HepG2 (cell line): ENCODE measurements around the gene P2RY2. TPM values are rescaled to one million over a fixed set of nuclear protein-coding genes. Genes with fewer than 3 reads are reported as not detected.

Source experiments
- ATAC-seq: fragments of 200-7000 bp; cut with Tn5 transposase; 3 replicates; pipeline ENCODE4 v1.9.1; 2020; ENCODE audit warnings: mild to moderate bottlenecking, moderate library complexity
- BruUV-seq: library from RNA; stranded (reverse); fragments of 400-500 nt; replicated peaks from 2 replicates; lab custom pipeline; 2021; lab: Mats Ljungman, UMichigan
- CTCF ChIA-PET: fragments of 300-600 bp; formaldehyde crosslinking; extraction: SDS; loops from one replicate; lab custom pipeline; 2021; ENCODE audit warnings: low total read pairs, inconsistent platforms, low intra/inter-chr PET ratio; lab: Yijun Ruan, JAX
- POLR2A ChIA-PET: fragments of 350-600 bp; sonication (Branson Sonifier 250); formaldehyde crosslinking; loops from one replicate; lab custom pipeline; 2020; ENCODE audit warnings: antibody characterized with exemption, inconsistent platforms; lab: Yijun Ruan, JAX
- DNase-seq: peaks from one replicate; pipeline ENCODE4 v3.0.0-alpha.2; 2015; ENCODE audit warnings: low spot score
- FAIRE-seq: peaks from 3 replicates; lab custom pipeline; 2011; peaks lifted over from hg19 to GRCh38; lab: Jason Lieb, UNC
- H2AFZ ChIP-seq: one replicate; pipeline ENCODE4 v1.6.1; 2011; ENCODE audit warnings: low read length, inconsistent platforms
- H3K27ac ChIP-seq: fragments of 300-600 bp; 3 replicates; pipeline ENCODE4 v1.8.0; 2011; ENCODE audit warnings: mixed run types, mild to moderate bottlenecking, mixed read lengths, low read length, inconsistent platforms; ENCODE audit not compliant: insufficient read depth; ENCODE audit errors: extremely low read length
- H3K27me3 ChIP-seq, 2 experiments: fragments of 200-600 bp in 1 of 2; 2 replicates in 1 of 2; 3 replicates in 1 of 2; pipeline versions ENCODE4 v1.6.0 to v1.8.0; 2011; ENCODE audit warnings: low read length in 2 of 2, mild to moderate bottlenecking in 2 of 2, moderate library complexity in 2 of 2, inconsistent platforms in 1 of 2; ENCODE audit not compliant: insufficient read depth in 2 of 2, control insufficient read depth in 1 of 2
- H3K36me3 ChIP-seq, 2 experiments: fragments of 200-600 bp in 1 of 2; replicated peaks in 1 of 2; 2 replicates in 1 of 2; 3 replicates in 1 of 2; pipeline versions ENCODE4 v1.5.1 to v1.8.0; 2011; ENCODE audit warnings: low read length in 2 of 2, inconsistent platforms in 1 of 2; ENCODE audit not compliant: insufficient read depth in 2 of 2, control insufficient read depth in 1 of 2
- H3K4me1 ChIP-seq: 2 replicates; pipeline ENCODE4 v1.5.1; 2012; ENCODE audit warnings: low read length, inconsistent platforms; ENCODE audit not compliant: insufficient read depth
- H3K4me2 ChIP-seq: 2 replicates; pipeline ENCODE4 v1.6.0; 2011; ENCODE audit warnings: low read depth, low read length, inconsistent platforms
- H3K4me3 ChIP-seq, 3 experiments: fragments of 200-600 bp in 1 of 3; sonication (generic), shearing (Covaris generic) in 1 of 3; replicated peaks in 1 of 3; 2 replicates each; pipeline ENCODE4 v1.5.1; 2011 to 2016; ENCODE audit warnings: low read length in 3 of 3, inconsistent platforms in 2 of 3, low read depth in 2 of 3, mild to moderate bottlenecking in 2 of 3, control low read depth in 1 of 3, mixed read lengths in 1 of 3; ENCODE audit not compliant: insufficient read depth in 1 of 3
- H3K79me2 ChIP-seq: one replicate; pipeline ENCODE4 v1.6.1; 2011; ENCODE audit warnings: low read length, inconsistent platforms; ENCODE audit not compliant: insufficient read depth
- H3K9ac ChIP-seq: 2 replicates; pipeline ENCODE4 v1.6.0; 2011; ENCODE audit warnings: mild to moderate bottlenecking, low read depth, low read length, inconsistent platforms; ENCODE audit not compliant: insufficient read depth
- H3K9me3 ChIP-seq: 2 replicates; pipeline ENCODE4 v1.5.1; 2012; ENCODE audit warnings: mild to moderate bottlenecking, low read length
- H4K20me1 ChIP-seq: 2 replicates; pipeline ENCODE4 v1.6.0; 2011; ENCODE audit warnings: inconsistent platforms, mild to moderate bottlenecking, low read length, moderate library complexity; ENCODE audit not compliant: insufficient read depth
- CCAR2 ChIP-seq: fragments of 200-400 bp; formaldehyde crosslinking; optimal IDR thresholded peaks from 2 replicates; pipeline ENCODE3; 2018; ENCODE audit warnings: low read depth, mild to moderate bottlenecking, low read length, moderate library complexity
- DPF2 ChIP-seq: sonication (generic); formaldehyde crosslinking; IDR thresholded peaks from 2 replicates; pipeline ENCODE4 v1.4.0; 2020; ENCODE audit warnings: mild to moderate bottlenecking, low read depth, missing genetic modification reagents, borderline replicate concordance
- KAT7 ChIP-seq: IDR thresholded peaks from 2 replicates; pipeline ENCODE4 v1.6.1; 2018; ENCODE audit warnings: borderline replicate concordance, missing compliant biosample characterization
- MXI1 ChIP-seq: IDR thresholded peaks from 3 replicates; pipeline ENCODE4 v1.6.1; 2012; ENCODE audit warnings: low read depth, low read length, inconsistent platforms, borderline replicate concordance
- NCOA1 ChIP-seq: sonication (generic); formaldehyde crosslinking; IDR thresholded peaks from 2 replicates; pipeline ENCODE4 v1.9.0; 2021; ENCODE audit warnings: missing genetic modification reagents
- NFE2 ChIP-seq: sonication (generic); formaldehyde crosslinking; IDR thresholded peaks from 2 replicates; pipeline ENCODE4 v1.4.0; 2020; ENCODE audit warnings: missing genetic modification reagents
- SIX4 ChIP-seq: sonication (generic); formaldehyde crosslinking; IDR thresholded peaks from 2 replicates; pipeline ENCODE4 v1.4.0; 2020; ENCODE audit warnings: missing genetic modification reagents
- SOX5 ChIP-seq: IDR thresholded peaks from 2 replicates; pipeline ENCODE4 v1.6.1; 2016; ENCODE audit warnings: borderline replicate concordance
- SP1 ChIP-seq, 2 experiments: fragments of 450-650 bp in 1 of 2; sonication (generic) in 1 of 2; formaldehyde crosslinking in 1 of 2; IDR thresholded peaks; 2 replicates each; pipeline versions ENCODE4 v1.4.0 to v1.6.1; 2016 to 2020; ENCODE audit warnings: missing genetic modification reagents in 1 of 2
- TBX3 ChIP-seq: fragments of 450-650 bp; IDR thresholded peaks from 2 replicates; pipeline ENCODE4 v1.6.1; 2017; ENCODE audit warnings: antibody characterized with exemption, mild to moderate bottlenecking, inconsistent platforms, borderline replicate concordance
- TCF7 ChIP-seq: sonication (generic); IDR thresholded peaks from 2 replicates; pipeline ENCODE4 v1.6.1; 2016; ENCODE audit warnings: antibody characterized with exemption, low read depth
- ZBTB14 ChIP-seq: sonication (generic); formaldehyde crosslinking; IDR thresholded peaks from 2 replicates; pipeline ENCODE4 v1.4.0; 2020; ENCODE audit warnings: missing genetic modification reagents
- ZNF101 ChIP-seq: sonication (generic); formaldehyde crosslinking; IDR thresholded peaks from 2 replicates; pipeline ENCODE4 v1.4.0; 2020; ENCODE audit warnings: mild to moderate bottlenecking, low read depth, missing genetic modification reagents, borderline replicate concordance
- ZNF484 ChIP-seq: sonication (generic); formaldehyde crosslinking; IDR thresholded peaks from 2 replicates; pipeline ENCODE4 v1.5.1; 2020; ENCODE audit warnings: mild to moderate bottlenecking, low read depth, missing genetic modification reagents, borderline replicate concordance
- ZNF557 ChIP-seq: sonication (generic); formaldehyde crosslinking; IDR thresholded peaks from 2 replicates; pipeline ENCODE4 v1.4.0; 2020; ENCODE audit warnings: missing genetic modification reagents
- ZNF691 ChIP-seq: sonication (generic); formaldehyde crosslinking; IDR thresholded peaks from 2 replicates; pipeline ENCODE4 v1.4.0; 2020; ENCODE audit warnings: missing genetic modification reagents, low read depth, mild to moderate bottlenecking, borderline replicate concordance
- ZZZ3 ChIP-seq: sonication (generic); formaldehyde crosslinking; IDR thresholded peaks from 2 replicates; pipeline ENCODE4 v1.4.0; 2020; ENCODE audit warnings: missing genetic modification reagents, mild to moderate bottlenecking, borderline replicate concordance
- WGBS: methylation state at CpG from one replicate; pipeline ENCODE4 v1.1.6; 2017; ENCODE audit warnings: low lambda C conversion rate; 5-methylcytosine and 5-hydroxymethylcytosine counted together
- in situ Hi-C: cut with HindIII; loops from 2 replicates; pipeline ENCODE4 v1.10.0; 2017; ENCODE audit warnings: low pct_unique_long_range_greater_than_20kb; ENCODE audit not compliant: extremely low pct_ligation_motif_present
- intact Hi-C: fragments of 100-400 bp; cut with micrococcal nuclease; formaldehyde crosslinking; loops from one replicate; pipeline ENCODE4 v1.10.0; 2022; ENCODE audit not compliant: unreplicated experiment
- polyA plus RNA-seq, 8 experiments: library from polyadenylated mRNA; depleted of rRNA in 3 of 8; stranded (reverse) in 7 of 8; unstranded in 1 of 8; fragments of >200 nt; fragmentation: Illumina TruSeq in 4 of 8; extraction: Trizol in 4 of 8; gene quantifications; 2 replicates each; pipeline versions ENCODE4 v1.2.1 to v1.2.3, GENCODE V29; 2011 to 2016; ENCODE audit warnings: low read depth in 4 of 8, missing spikeins in 1 of 8, mixed read lengths in 1 of 8; ENCODE audit not compliant: insufficient read depth in 1 of 8
- total RNA-seq, 5 experiments: library from RNA; depleted of rRNA; stranded (reverse); fragments of >200 nt; fragmentation: Illumina TruSeq; extraction: Trizol; gene quantifications; 2 replicates each; pipeline ENCODE4 v1.2.3, GENCODE V29; 2016; ENCODE audit warnings: low read depth in 1 of 5
- TF ChIP-seq, protein P1 (sequence below): sonication (generic); IDR thresholded peaks from 2 replicates; pipeline ENCODE4 v1.6.1; 2016; ENCODE audit warnings: low read depth, borderline replicate concordance
- TF ChIP-seq, protein P2 (sequence below): IDR thresholded peaks from 2 replicates; pipeline ENCODE4 v1.6.1; 2012; ENCODE audit warnings: inconsistent platforms
- TF ChIP-seq, protein P3 (sequence below): IDR thresholded peaks from 2 replicates; pipeline ENCODE4 v1.6.1; 2018; ENCODE audit warnings: missing genetic modification reagents

The P2RY2 gene
- total and polyA plus RNA-seq, 2 of the 13 experiments (the other 11 are each of a cell fraction or from before 2014, with no cell fraction given), result 0.95 to 3.1 TPM

- H3K27ac ChIP-seq, result peak overlapping the region; percentile 99
- BruUV-seq, result no TSS peak
- no peak for TF ChIP-seq TCF7
- TF ChIP-seq DPF2, result no peak
- 0 out of 2 replicates have a peak, but pooled peaks have one; percentile 9 for TF ChIP-seq SIX4 (CRISPR knock-in tag)
- no peak for TF ChIP-seq NFE2 (CRISPR knock-in tag)
- TF ChIP-seq ZZZ3 (CRISPR knock-in tag), result no peak
- no peak; the same call in 1 of the 2 replicates for TF ChIP-seq ZNF691 (CRISPR knock-in tag)
- no peak for TF ChIP-seq ZNF484
- TF ChIP-seq, protein P1, sequence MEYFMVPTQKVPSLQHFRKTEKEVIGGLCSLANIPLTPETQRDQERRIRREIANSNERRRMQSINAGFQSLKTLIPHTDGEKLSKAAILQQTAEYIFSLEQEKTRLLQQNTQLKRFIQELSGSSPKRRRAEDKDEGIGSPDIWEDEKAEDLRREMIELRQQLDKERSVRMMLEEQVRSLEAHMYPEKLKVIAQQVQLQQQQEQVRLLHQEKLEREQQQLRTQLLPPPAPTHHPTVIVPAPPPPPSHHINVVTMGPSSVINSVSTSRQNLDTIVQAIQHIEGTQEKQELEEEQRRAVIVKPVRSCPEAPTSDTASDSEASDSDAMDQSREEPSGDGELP, result no peak
- no peak for TF ChIP-seq ZNF557 (CRISPR knock-in tag)
- TF ChIP-seq KAT7, result no peak
- no peak for TF ChIP-seq ZNF101
- no peak for TF ChIP-seq MXI1
- no peak for TF ChIP-seq CCAR2
- no peak for TF ChIP-seq SOX5 (CRISPR knock-in tag)
- no peak for TF ChIP-seq ZBTB14 (CRISPR knock-in tag)
- no peak for TF ChIP-seq NCOA1 (CRISPR knock-in tag)
- TF ChIP-seq, protein P2, sequence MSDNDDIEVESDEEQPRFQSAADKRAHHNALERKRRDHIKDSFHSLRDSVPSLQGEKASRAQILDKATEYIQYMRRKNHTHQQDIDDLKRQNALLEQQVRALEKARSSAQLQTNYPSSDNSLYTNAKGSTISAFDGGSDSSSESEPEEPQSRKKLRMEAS, result no peak; the same call in 1 of the 2 replicates
- TF ChIP-seq TBX3, result no peak
- TF ChIP-seq, protein P3, sequence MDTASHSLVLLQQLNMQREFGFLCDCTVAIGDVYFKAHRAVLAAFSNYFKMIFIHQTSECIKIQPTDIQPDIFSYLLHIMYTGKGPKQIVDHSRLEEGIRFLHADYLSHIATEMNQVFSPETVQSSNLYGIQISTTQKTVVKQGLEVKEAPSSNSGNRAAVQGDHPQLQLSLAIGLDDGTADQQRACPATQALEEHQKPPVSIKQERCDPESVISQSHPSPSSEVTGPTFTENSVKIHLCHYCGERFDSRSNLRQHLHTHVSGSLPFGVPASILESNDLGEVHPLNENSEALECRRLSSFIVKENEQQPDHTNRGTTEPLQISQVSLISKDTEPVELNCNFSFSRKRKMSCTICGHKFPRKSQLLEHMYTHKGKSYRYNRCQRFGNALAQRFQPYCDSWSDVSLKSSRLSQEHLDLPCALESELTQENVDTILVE (CRISPR knock-in tag), result 0 out of 2 replicates have a peak, but pooled peaks have one; percentile 61
- TF ChIP-seq SP1 (IDR thresholded peaks at IDR 0.05), result no peak
- TF ChIP-seq SP1 (CRISPR knock-in tag; IDR thresholded peaks at IDR 0.05), result 0 out of 2 replicates have a peak, but pooled peaks have one; percentile 12
Observed at GRCh38 chr11:73177778-73178539, 40.1 kb upstream of the P2RY2 start.

More at GRCh38 chr11:73177778-73178539, 40.1 kb upstream of the P2RY2 start:
- Histone ChIP-seq H4K20me1 (no peaks in the 10 kb centered on the region), H3K36me3 (no peaks in the 10 kb centered on the region), H3K79me2 (no peaks in the 10 kb centered on the region), H3K4me2 (peak overlapping the region; percentile 98), H3K4me3 (peak overlapping the region; percentile 24 to 64 (median 29); a peak in 5 of 6 replicates), H3K4me1 (peaks cover 71% of the 10 kb centered on the region), H2AFZ (peak overlapping the region; percentile 32), H3K27me3 (no peaks in the 10 kb centered on the region), H3K9me3 (no peaks in the 10 kb centered on the region), H3K9ac (no peak overlapping the region)
- ATAC-seq, result peak; percentile 72
- WGBS, result 16% methylated on average over 13 of the region's 15 CpGs
- intact Hi-C loops (loop anchor here (1.0 to 10.0 kb wide), 6 partner anchors 20 to 451 kb away; no protein-coding TSS in a partner anchor), in situ Hi-C loops (loop anchor here (5.0 kb wide), 2 partner anchors 36 to 351 kb away; partner anchors contain the start of gene FCHSD2)
- FAIRE-seq, result peak; percentile 70
- CTCF ChIA-PET, result interaction anchor here (0.8 to 2.9 kb wide), 6 partner anchors 20 to 347 kb away, joined by 4 to 12 read pairs (median 6); partner anchors contain the start of gene FCHSD2
- POLR2A ChIA-PET, result interaction anchor here (0.6 to 4.3 kb wide), 14 partner anchors 9 to 1336 kb away, joined by 3 to 133 read pairs (median 3); partner anchors contain the start of genes FCHSD2 and STARD10
- peak; percentile 73 for DNase-seq
